AG04449 (cell line): ENCODE measurements around the gene CGREF1.

Experiments used
- CTCF ChIA-PET: fragments of 350-600 bp; formaldehyde crosslinking; extraction: SDS; loops from one replicate; lab custom pipeline; 2021; ENCODE audit warnings: antibody characterized with exemption; lab: Yijun Ruan, JAX
- POLR2A ChIA-PET: fragments of 400-600, 350-600 bp; formaldehyde crosslinking; extraction: SDS; loops from one replicate; lab custom pipeline; 2020; ENCODE audit warnings: antibody characterized with exemption, inconsistent platforms; lab: Yijun Ruan, JAX
- DNase-seq: peaks from one replicate; pipeline ENCODE4 v3.0.0-alpha.2; 2010; ENCODE audit warnings: low read depth, low spot score
- H3K4me3 ChIP-seq: 2 replicates; pipeline ENCODE4 v1.5.1; 2011; ENCODE audit warnings: low read depth, mild to moderate bottlenecking, control low read depth, low read length
- CTCF ChIP-seq: IDR thresholded peaks from one replicate; pipeline ENCODE4 v1.5.1; 2011; ENCODE audit warnings: mild to moderate bottlenecking, moderate library complexity, low read length, control low read depth, inconsistent platforms; ENCODE audit not compliant: insufficient read depth; ENCODE audit errors: missing control alignments

The CGREF1 gene

DNA sequence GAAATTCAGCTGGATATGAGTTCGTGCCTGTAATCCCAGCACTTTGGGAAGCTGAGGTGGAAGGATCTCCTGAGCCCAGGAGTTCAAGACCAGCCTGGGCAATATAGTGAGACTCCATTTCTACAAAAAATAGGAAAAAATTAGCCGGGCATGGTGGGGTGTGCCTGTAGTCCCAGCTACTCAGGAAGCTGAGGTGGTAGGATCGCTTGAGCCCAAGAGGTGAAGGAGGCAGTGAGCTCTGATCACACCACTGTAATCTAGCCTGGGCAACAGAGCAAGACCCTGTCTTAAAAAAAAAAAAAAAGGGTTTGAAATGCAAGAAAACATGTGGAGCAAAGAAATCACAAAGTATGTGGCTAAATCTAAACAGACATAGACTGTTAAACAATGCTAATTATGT is 9.8 kb downstream of the CGREF1 start:
- POLR2A ChIA-PET, result no interaction called here
- no peak for TF ChIP-seq CTCF
- DNase-seq, result no peak
- no peak overlapping the region for H3K4me3 ChIP-seq
- CTCF ChIA-PET, result interaction anchor here (0.6 to 4.8 kb wide), 9 partner anchors 12 to 262 kb away, joined by 3 to 36 read pairs (median 3); no protein-coding TSS in a partner anchor

GRCh38 chr2:27108221-27108620 is 10.7 kb downstream of the CGREF1 start:
- ChIA-PET POLR2A (no interaction called here), CTCF (interaction anchor here (0.8 to 4.8 kb wide), 6 partner anchors 11 to 197 kb away, joined by 3 to 36 read pairs (median 6); no protein-coding TSS in a partner anchor)
- no peak overlapping the region for H3K4me3 ChIP-seq
- TF ChIP-seq CTCF, result no peak
- no peak for DNase-seq

GRCh38 chr2:27105981-27106380 is 12.9 kb downstream of the CGREF1 start:
- CTCF ChIA-PET, result interaction anchor here (1.1 to 11.8 kb wide), 6 partner anchors 10 to 209 kb away, joined by 4 to 206 read pairs (median 10); partner anchors contain the start of genes DNAJC5G and TRIM54
- POLR2A ChIA-PET, result no interaction called here
- no peak for TF ChIP-seq CTCF

GRCh38 chr2:27102329-27102728 is 16.6 kb downstream of the CGREF1 start:
- TF ChIP-seq CTCF, result no peak

More at GRCh38 chr2:27105981-27106380, 12.9 kb downstream of the CGREF1 start:
- no peak overlapping the region for H3K4me3 ChIP-seq
- DNase-seq, result no peak

DNA sequence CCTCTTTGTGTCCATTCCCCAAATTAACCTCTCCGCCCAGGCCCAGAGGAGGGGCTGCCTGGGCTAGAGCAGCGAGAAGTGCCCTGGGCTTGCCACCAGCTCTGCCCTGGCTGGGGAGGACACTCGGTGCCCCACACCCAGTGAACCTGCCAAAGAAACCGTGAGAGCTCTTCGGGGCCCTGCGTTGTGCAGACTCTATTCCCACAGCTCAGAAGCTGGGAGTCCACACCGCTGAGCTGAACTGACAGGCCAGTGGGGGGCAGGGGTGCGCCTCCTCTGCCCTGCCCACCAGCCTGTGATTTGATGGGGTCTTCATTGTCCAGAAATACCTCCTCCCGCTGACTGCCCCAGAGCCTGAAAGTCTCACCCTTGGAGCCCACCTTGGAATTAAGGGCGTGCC is 18.9 kb downstream of the CGREF1 start:
- TF ChIP-seq CTCF, result no peak
- no peak for DNase-seq
- ChIA-PET POLR2A (no interaction called here), CTCF (interaction anchor here (0.6 to 11.8 kb wide), 18 partner anchors 11 to 212 kb away, joined by 3 to 217 read pairs (median 8); partner anchors contain the start of genes ABHD1, CAD, DNAJC5G and TRIM54)
- H3K4me3 ChIP-seq, result no peak overlapping the region

More at GRCh38 chr2:27102329-27102728, 16.6 kb downstream of the CGREF1 start:
- CTCF ChIA-PET, result interaction anchor here (1.4 to 11.8 kb wide), 9 partner anchors 9 to 200 kb away, joined by 3 to 217 read pairs (median 7); partner anchors contain the start of genes DNAJC5G, KHK and TRIM54
- no peak overlapping the region for H3K4me3 ChIP-seq
- no peak for DNase-seq
- POLR2A ChIA-PET, result no interaction called here

DNA sequence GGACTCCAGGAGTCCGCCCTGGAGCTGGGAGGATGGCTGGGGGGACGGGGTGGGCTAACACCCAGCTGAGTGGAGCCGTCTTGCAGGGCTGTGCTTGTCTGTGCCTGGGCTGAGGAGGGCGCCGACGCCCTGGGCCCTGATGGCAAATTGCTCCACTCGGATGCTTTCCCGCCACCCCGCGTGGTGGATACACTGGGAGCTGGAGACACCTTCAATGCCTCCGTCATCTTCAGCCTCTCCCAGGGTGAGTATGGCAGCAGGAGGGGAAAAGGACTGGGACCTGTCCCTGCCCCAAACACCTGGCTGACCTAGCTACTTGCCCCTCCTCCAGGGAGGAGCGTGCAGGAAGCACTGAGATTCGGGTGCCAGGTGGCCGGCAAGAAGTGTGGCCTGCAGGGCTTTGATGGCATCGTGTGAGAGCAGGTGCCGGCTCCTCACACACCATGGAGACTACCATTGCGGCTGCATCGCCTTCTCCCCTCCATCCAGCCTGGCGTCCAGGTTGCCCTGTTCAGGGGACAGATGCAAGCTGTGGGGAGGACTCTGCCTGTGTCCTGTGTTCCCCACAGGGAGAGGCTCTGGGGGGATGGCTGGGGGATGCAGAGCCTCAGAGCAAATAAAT is 19.5 kb downstream of the CGREF1 start:
- DNase-seq, result no peak
- TF ChIP-seq CTCF, result no peak
- ChIA-PET POLR2A (no interaction called here), CTCF (interaction anchor here (0.7 to 11.8 kb wide), 27 partner anchors 9 to 253 kb away, joined by 3 to 217 read pairs (median 5); partner anchors contain the start of genes ABHD1, CAD, DNAJC5G and TRIM54)
- H3K4me3 ChIP-seq, result no peak overlapping the region
